Measurements from ENCODE around the gene SUSD4. TPM values are rescaled to one million over a fixed set of nuclear protein-coding genes. Genes with fewer than 3 reads are reported as not detected.
A peak's percentile ranks its signal among the peaks of the same experiment; 100 is the strongest.

SUSD4 gene
- total and polyA plus RNA-seq, 2 donors (not counting 1 experiment from before 2014, with no cell fraction given): 0.33 TPM; not detected in 1

GRCh38 chr1:223394706-223395105 lies 30.7 kb upstream of the SUSD4 start:
- Histone ChIP-seq H3K4me1 (ENCODE audit: control insufficient read depth, extremely low read depth, insufficient read depth, low read length) (no peaks in the 10 kb centered on the region), H3K79me2 (ENCODE audit: control insufficient read depth, insufficient read depth, low read length) (no peaks in the 10 kb centered on the region), H3K9ac (ENCODE audit: insufficient read depth, low read length) (no peak overlapping the region), H2AFZ (ENCODE audit: low read length) (no peak overlapping the region), H3K27me3 (ENCODE audit: control insufficient read depth, insufficient read depth, low read length) (peaks cover 17% of the 10 kb centered on the region), H3K9me3 (ENCODE audit: control insufficient read depth, insufficient read depth, low read depth, low read length) (no peaks in the 10 kb centered on the region), H3K27ac (ENCODE audit: insufficient read depth, low read length) (no peak overlapping the region), H3K4me3 (replicated peaks in 1 of 4; ENCODE audit: control extremely low read depth in 1 of 4, insufficient read depth in 1 of 4, low read depth in 3 of 4, low read length in 4 of 4) (no peak overlapping the region), H3K36me3 (ENCODE audit: control insufficient read depth, insufficient read depth, low read length) (no peaks in the 10 kb centered on the region), H4K20me1 (ENCODE audit: control insufficient read depth, extremely low read depth, insufficient read depth, low read length) (no peaks in the 10 kb centered on the region), H3K4me2 (ENCODE audit: extremely low read depth, insufficient read depth, low read length) (no peak overlapping the region)
- TF ChIP-seq EZH2 (IDR thresholded peaks at IDR 0.05; ENCODE audit: low read length, missing control alignments): no peak
- no peak for TF ChIP-seq CTCF (conservative IDR thresholded peaks at IDR 0.05 in 1 of 2, IDR thresholded peaks at IDR 0.05 in 1 of 2; ENCODE audit: low read depth in 1 of 2, low read length in 2 of 2)
- DNase-seq (ENCODE audit: low read depth in 2 of 2): no peak

- Histone ChIP-seq H3K9ac (ENCODE audit: insufficient read depth, low read length) (no peak overlapping the region), H3K9me3 (ENCODE audit: control insufficient read depth, insufficient read depth, low read depth, low read length) (no peaks in the 10 kb centered on the region), H3K4me3 (replicated peaks in 1 of 4; ENCODE audit: control extremely low read depth in 1 of 4, insufficient read depth in 1 of 4, low read depth in 3 of 4, low read length in 4 of 4) (no peak overlapping the region), H4K20me1 (ENCODE audit: control insufficient read depth, extremely low read depth, insufficient read depth, low read length) (no peaks in the 10 kb centered on the region), H3K27ac (ENCODE audit: insufficient read depth, low read length) (no peak overlapping the region), H3K36me3 (ENCODE audit: control insufficient read depth, insufficient read depth, low read length) (no peaks in the 10 kb centered on the region), H3K27me3 (ENCODE audit: control insufficient read depth, insufficient read depth, low read length) (peaks cover 19% of the 10 kb centered on the region), H3K4me1 (ENCODE audit: control insufficient read depth, extremely low read depth, insufficient read depth, low read length) (no peaks in the 10 kb centered on the region), H2AFZ (ENCODE audit: low read length) (no peak overlapping the region), H3K4me2 (ENCODE audit: extremely low read depth, insufficient read depth, low read length) (no peak overlapping the region), H3K79me2 (ENCODE audit: control insufficient read depth, insufficient read depth, low read length) (no peaks in the 10 kb centered on the region)
- no peak for DNase-seq (ENCODE audit: low read depth in 2 of 2)
- no peak for TF ChIP-seq EZH2 (IDR thresholded peaks at IDR 0.05; ENCODE audit: low read length, missing control alignments)
- TF ChIP-seq CTCF (conservative IDR thresholded peaks at IDR 0.05 in 1 of 2, IDR thresholded peaks at IDR 0.05 in 1 of 2; ENCODE audit: low read depth in 1 of 2, low read length in 2 of 2): no peak
Measured at GRCh38 chr1:223394242-223394641, 30.3 kb upstream of the SUSD4 start.

- H3K79me2 ChIP-seq (ENCODE audit: control insufficient read depth, insufficient read depth, low read length): no peaks in the 10 kb centered on the region
- H3K27ac ChIP-seq (ENCODE audit: insufficient read depth, low read length): no peak within 1 kb of the TSS
- H3K4me1 ChIP-seq (ENCODE audit: control insufficient read depth, extremely low read depth, insufficient read depth, low read length): no peaks in the 10 kb centered on the region
- H2AFZ ChIP-seq (ENCODE audit: low read length): no peak within 1 kb of the TSS
- H3K4me2 ChIP-seq (ENCODE audit: extremely low read depth, insufficient read depth, low read length): peak within 1 kb of the TSS; percentile 71
- peak in 1 of 2 donors; percentile 19 for DNase-seq (ENCODE audit: low read depth in 2 of 2)
- no peaks in the 10 kb centered on the region for H3K36me3 ChIP-seq (ENCODE audit: control insufficient read depth, insufficient read depth, low read length)
- H4K20me1 ChIP-seq (ENCODE audit: control insufficient read depth, extremely low read depth, insufficient read depth, low read length): no peaks in the 10 kb centered on the region
- TF ChIP-seq EZH2 (IDR thresholded peaks at IDR 0.05; ENCODE audit: low read length, missing control alignments) (peak; percentile 62), CTCF (conservative IDR thresholded peaks at IDR 0.05 in 1 of 2, IDR thresholded peaks at IDR 0.05 in 1 of 2; ENCODE audit: low read depth in 1 of 2, low read length in 2 of 2) (no peak)
- H3K27me3 ChIP-seq (ENCODE audit: control insufficient read depth, insufficient read depth, low read length): peaks cover 22% of the 10 kb centered on the region
- no peak within 1 kb of the TSS for H3K9ac ChIP-seq (ENCODE audit: insufficient read depth, low read length)
- peak within 1 kb of the TSS in 3 of 4 experiments; percentile 17 to 43 (median 23) for H3K4me3 ChIP-seq (replicated peaks in 1 of 4; ENCODE audit: control extremely low read depth in 1 of 4, insufficient read depth in 1 of 4, low read depth in 3 of 4, low read length in 4 of 4)
- H3K9me3 ChIP-seq (ENCODE audit: control insufficient read depth, insufficient read depth, low read depth, low read length): no peaks in the 10 kb centered on the region
Measured at GRCh38 chr1:223393275-223394214, 29.6 kb upstream of the SUSD4 start, which contains the start of gene CCDC185. Gene CCDC185 (plus strand): TSS chr1:223393415. CDS start chr1:223393476, 61 bp downstream.
